A673 (cell line): ENCODE data around the gene PLEKHB2. TPM values are rescaled to one million over a fixed set of nuclear protein-coding genes. Genes with fewer than 3 reads are reported as not detected.

Experiments
- BruUV-seq: library from RNA; stranded (reverse); fragments of 400-500 nt; replicated peaks from 2 replicates; lab custom pipeline; 2021; lab: Mats Ljungman, UMichigan
- CTCF ChIA-PET: fragments of 300-600 bp; sonication (Branson Sonifier 250); formaldehyde crosslinking; loops from one replicate; lab custom pipeline; 2022; ENCODE audit warnings: antibody characterized with exemption; lab: Charles Lee
- POLR2A ChIA-PET: fragments of 300-600 bp; sonication (Branson Sonifier 250); formaldehyde crosslinking; loops from one replicate; lab custom pipeline; 2022; ENCODE audit warnings: antibody characterized with exemption; ENCODE audit not compliant: low non-redundant PET; lab: Charles Lee
- DNase-seq: peaks from one replicate; pipeline ENCODE4 v3.0.0-alpha.2; 2015; ENCODE audit warnings: low spot score
- H3K27ac ChIP-seq: fragments of 200-600 bp; sonication (generic); 2 replicates; pipeline ENCODE4 v1.5.1; 2016; ENCODE audit warnings: mixed run types, low read depth, mild to moderate bottlenecking, mixed read lengths, antibody characterized with exemption, low read length; ENCODE audit not compliant: poor library complexity, severe bottlenecking
- H3K27me3 ChIP-seq: fragments of 200-600 bp; sonication (generic); replicated peaks from 2 replicates; pipeline ENCODE4 v1.6.1; 2017; ENCODE audit warnings: mixed run types, low read depth, mild to moderate bottlenecking, mixed read lengths, antibody characterized with exemption, low read length; ENCODE audit not compliant: insufficient read depth, poor library complexity
- H3K36me3 ChIP-seq: fragments of 200-600 bp; sonication (generic); 2 replicates; pipeline ENCODE4 v1.6.1; 2016; ENCODE audit warnings: mixed run types, mild to moderate bottlenecking, mixed read lengths, antibody characterized with exemption, low read length; ENCODE audit not compliant: insufficient read depth, poor library complexity, severe bottlenecking
- H3K4me1 ChIP-seq: fragments of 200-600 bp; sonication (generic); 2 replicates; pipeline ENCODE4 v1.6.1; 2017; ENCODE audit warnings: mixed run types, mild to moderate bottlenecking, mixed read lengths, antibody characterized with exemption, low read length; ENCODE audit not compliant: insufficient read depth, poor library complexity, severe bottlenecking
- H3K4me3 ChIP-seq: fragments of 200-600 bp; sonication (generic); 2 replicates; pipeline ENCODE4 v1.5.1; 2016; ENCODE audit warnings: low read depth, mixed run types, mild to moderate bottlenecking, mixed read lengths, low read length; ENCODE audit not compliant: poor library complexity, severe bottlenecking
- H3K9me3 ChIP-seq: fragments of 200-600 bp; sonication (generic); 2 replicates; pipeline ENCODE4 v1.6.1; 2016; ENCODE audit warnings: mixed run types, low read depth, mild to moderate bottlenecking, mixed read lengths, antibody characterized with exemption, low read length; ENCODE audit not compliant: poor library complexity, severe bottlenecking
- EZH2 ChIP-seq: fragments of 200-600 bp; sonication (generic); IDR thresholded peaks from 2 replicates; pipeline ENCODE4 v1.6.1; 2017; ENCODE audit warnings: borderline replicate concordance, low read depth, mild to moderate bottlenecking, mixed read lengths, antibody characterized with exemption, low read length; ENCODE audit not compliant: poor library complexity, severe bottlenecking
- intact Hi-C: fragments of 100-400 bp; cut with micrococcal nuclease; formaldehyde crosslinking; loops from one replicate; pipeline ENCODE4 v1.10.0; 2022; ENCODE audit not compliant: unreplicated experiment
- total RNA-seq: library from RNA; stranded (reverse); gene quantifications from 2 replicates; pipeline ENCODE4 v1.2.3, GENCODE V29; 2021
- TF ChIP-seq, protein P1 (sequence below): fragments of 300-800, 200-600 bp; sonication (generic); conservative IDR thresholded peaks from 2 replicates; pipeline ENCODE4 v1.5.1; 2017; ENCODE audit warnings: low read depth, mild to moderate bottlenecking, antibody characterized with exemption, low read length, moderate library complexity, mixed read lengths

The PLEKHB2 gene
- total RNA-seq, 1 experiment from 2014 or later: 63.8 TPM

DNA sequence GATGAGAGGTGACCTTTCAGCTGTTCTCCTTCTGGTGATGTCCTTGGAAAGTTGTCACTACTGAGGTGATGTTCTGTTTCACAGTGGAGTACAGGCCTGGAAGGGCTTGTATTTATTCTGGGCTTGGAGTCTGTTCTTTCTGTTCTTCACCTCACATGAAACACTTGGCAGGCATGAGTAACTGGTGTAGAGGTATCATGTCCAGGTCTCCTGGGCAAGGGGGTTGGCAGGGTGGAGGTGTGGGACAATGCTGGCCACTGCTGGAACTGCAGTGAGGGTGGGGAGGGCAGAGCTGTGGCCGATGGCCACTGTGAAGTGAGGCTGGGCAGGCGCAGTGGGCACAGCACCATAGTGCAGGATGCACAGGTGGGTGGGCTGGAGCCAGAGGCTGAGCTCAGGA lies 35.4 kb downstream of the PLEKHB2 start:
- no peak for DNase-seq
- ChIA-PET CTCF (no interaction called here), POLR2A (no interaction called here)
- intact Hi-C loops: no loop called here
- H3K36me3 ChIP-seq: peaks cover 26% of the 10 kb centered on the region
- H3K27ac ChIP-seq: no peak overlapping the region
- no peak overlapping the region for H3K4me3 ChIP-seq
- no peaks in the 10 kb centered on the region for H3K27me3 ChIP-seq
- BruUV-seq: no TSS peak
- H3K4me1 ChIP-seq: no peaks in the 10 kb centered on the region
- no peak for TF ChIP-seq EZH2
- TF ChIP-seq, protein P1, sequence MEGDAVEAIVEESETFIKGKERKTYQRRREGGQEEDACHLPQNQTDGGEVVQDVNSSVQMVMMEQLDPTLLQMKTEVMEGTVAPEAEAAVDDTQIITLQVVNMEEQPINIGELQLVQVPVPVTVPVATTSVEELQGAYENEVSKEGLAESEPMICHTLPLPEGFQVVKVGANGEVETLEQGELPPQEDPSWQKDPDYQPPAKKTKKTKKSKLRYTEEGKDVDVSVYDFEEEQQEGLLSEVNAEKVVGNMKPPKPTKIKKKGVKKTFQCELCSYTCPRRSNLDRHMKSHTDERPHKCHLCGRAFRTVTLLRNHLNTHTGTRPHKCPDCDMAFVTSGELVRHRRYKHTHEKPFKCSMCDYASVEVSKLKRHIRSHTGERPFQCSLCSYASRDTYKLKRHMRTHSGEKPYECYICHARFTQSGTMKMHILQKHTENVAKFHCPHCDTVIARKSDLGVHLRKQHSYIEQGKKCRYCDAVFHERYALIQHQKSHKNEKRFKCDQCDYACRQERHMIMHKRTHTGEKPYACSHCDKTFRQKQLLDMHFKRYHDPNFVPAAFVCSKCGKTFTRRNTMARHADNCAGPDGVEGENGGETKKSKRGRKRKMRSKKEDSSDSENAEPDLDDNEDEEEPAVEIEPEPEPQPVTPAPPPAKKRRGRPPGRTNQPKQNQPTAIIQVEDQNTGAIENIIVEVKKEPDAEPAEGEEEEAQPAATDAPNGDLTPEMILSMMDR: no peak
- H3K9me3 ChIP-seq: no peaks in the 10 kb centered on the region

DNA sequence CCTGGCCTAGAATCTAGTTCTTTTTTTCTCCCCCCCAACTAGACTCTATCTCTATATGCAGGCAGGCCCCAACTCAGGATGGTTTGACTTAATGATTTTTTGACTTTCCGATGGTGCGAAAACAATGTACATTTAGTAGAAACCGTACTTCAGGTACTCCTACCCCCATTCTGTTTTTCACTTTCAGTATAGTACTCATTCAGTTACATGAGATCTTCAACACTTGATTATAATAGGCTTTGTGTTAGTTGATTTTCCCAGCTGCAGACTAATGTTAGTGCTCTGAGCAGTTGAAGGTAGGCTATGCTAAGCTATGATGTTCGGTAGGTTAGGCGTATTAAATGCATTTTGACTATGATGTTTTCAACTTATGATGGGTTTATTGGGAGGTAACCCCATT lies 37.7 kb downstream of the PLEKHB2 start:
- DNase-seq: no peak
- BruUV-seq: no TSS peak
- no peaks in the 10 kb centered on the region for H3K9me3 ChIP-seq
- intact Hi-C loops: no loop called here
- peaks cover 22% of the 10 kb centered on the region for H3K36me3 ChIP-seq
- no peak for TF ChIP-seq EZH2
- TF ChIP-seq, protein P1: no peak
- H3K4me1 ChIP-seq: no peaks in the 10 kb centered on the region
- H3K4me3 ChIP-seq: no peak overlapping the region
- POLR2A ChIA-PET: no interaction called here
- H3K27me3 ChIP-seq: no peaks in the 10 kb centered on the region
- no peak overlapping the region for H3K27ac ChIP-seq
- CTCF ChIA-PET: interaction anchor here (0.6 kb wide), 1 partner anchor 10 kb away, joined by 6 read pairs; no protein-coding TSS in a partner anchor

DNA sequence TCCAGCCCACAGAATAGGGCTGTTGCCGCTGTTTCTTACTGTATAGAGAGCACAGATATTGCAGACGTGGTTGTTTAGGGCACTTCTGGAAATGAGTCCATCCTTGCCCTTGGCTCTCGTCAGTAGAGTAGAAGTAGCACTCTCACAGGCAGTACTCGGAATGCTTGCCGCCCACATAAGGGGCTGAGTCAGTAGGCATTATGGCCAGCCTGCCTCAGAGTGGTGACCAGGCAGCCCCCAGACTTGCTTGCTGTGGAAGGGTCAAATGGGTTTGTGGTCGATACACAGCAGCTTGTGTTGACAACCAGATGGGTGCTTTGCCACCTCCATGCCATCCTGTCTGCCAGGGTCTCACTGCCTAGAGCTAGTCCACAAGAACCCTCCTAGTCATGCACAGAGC lies 38.7 kb downstream of the PLEKHB2 start:
- H3K36me3 ChIP-seq: peaks cover 29% of the 10 kb centered on the region
- H3K9me3 ChIP-seq: no peaks in the 10 kb centered on the region
- ChIA-PET POLR2A (no interaction called here), CTCF (no interaction called here)
- intact Hi-C loops: no loop called here
- TF ChIP-seq EZH2: no peak
- TF ChIP-seq, protein P1: no peak
- H3K27ac ChIP-seq: no peak overlapping the region
- H3K4me1 ChIP-seq: no peaks in the 10 kb centered on the region
- H3K27me3 ChIP-seq: no peaks in the 10 kb centered on the region
- BruUV-seq: no TSS peak
- DNase-seq: no peak
- no peak overlapping the region for H3K4me3 ChIP-seq
